ENCODE data around the gene PCED1A. TPM values are rescaled to one million over a fixed set of nuclear protein-coding genes. Genes with fewer than 3 reads are reported as not detected.

Gene PCED1A
- 46.5 and 62.7 TPM in 2 replicates for total RNA-seq (2014; rRNA removed; shearing (Covaris generic))

DNA sequence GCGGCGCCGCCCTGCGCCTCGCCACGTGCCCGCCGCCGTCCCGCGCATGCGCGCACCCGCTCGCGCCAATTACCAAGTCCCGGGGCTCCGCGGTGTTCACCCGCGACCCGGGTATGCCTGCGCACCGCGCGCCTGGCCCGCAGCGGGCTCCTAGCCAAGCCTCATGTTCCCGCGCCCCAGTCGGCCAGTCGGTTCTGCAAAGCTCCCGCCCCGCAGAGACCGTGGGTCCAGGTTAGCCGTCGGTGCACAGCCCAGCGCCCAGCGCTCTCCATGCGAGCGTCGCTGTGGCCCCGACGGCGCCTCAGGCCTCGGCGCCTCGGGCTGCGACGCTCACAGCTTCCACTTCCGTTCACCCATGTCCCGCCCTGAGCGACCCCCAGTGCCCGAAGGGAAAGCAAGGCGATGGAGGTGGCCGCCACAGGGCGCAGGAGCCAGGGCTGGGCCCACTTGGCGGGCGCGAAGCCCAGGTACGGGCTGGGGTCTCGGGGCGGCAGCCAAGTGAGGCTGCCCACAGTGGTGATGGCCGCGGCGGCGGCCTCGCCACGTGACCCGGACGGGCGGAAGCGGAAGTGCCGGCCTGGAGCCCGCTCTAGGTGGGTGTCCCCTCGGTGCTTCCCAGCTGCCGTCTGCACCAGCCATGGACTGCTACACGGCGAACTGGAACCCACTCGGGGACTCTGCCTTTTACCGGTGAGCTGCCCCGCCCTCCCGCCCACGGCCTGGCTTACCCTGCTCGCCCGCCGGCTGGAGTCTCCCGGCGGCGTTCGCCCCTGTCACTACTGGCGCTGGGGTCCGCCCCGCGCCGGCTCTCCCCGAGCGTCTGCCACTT, at the start of gene PCED1A, which contains the start of gene VPS16:
Gene PCED1A, minus strand, starts transcription at position 518 of the 829 bp plus-strand sequence. CDS start 743 bp downstream, outside the sequence.
Gene VPS16, plus strand, starts transcription at position 608 of the 829 bp plus-strand sequence. Its CDS starts 30 bp downstream, at position 638.

GRCh38 chr20:2873010-2873746, 32.7 kb upstream of the PCED1A start, which contains the start of gene PTPRA:
Gene PTPRA, plus strand, starts transcription at chr20:2873481. Its CDS starts 90,797 bp downstream, at chr20:2964278.

DNA sequence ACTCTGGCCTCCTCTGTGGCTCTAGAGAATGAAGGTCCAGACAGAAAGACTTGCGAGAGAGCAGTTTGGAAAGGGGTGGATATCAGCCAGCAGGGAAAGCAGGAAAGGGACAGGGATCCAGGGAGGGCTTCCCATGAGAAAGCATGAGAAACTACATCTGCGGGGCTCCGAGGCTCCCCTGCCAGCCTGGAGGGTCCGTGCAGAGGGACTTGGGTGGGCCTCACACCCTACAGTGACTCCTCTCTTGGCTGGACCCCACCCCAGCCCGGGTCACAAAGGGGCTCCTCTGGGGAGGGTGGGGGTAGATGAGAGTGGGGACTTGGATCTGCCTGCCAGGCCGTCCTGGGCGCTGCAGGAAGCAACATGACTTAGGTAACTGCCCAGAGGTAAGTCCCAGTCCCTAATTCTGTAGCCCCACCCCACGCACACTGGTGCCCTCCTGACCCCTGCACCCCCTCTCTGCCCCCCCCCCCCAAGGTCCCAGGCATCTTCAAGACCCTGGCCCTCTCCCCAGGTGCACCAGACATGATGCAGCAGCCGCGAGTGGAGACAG, 24.3 kb downstream of the PCED1A start, which contains the start of gene TMEM239:
Gene TMEM239, plus strand, starts transcription at position 335 of the 553 bp plus-strand sequence. Its CDS starts 191 bp downstream, at position 526.

DNA sequence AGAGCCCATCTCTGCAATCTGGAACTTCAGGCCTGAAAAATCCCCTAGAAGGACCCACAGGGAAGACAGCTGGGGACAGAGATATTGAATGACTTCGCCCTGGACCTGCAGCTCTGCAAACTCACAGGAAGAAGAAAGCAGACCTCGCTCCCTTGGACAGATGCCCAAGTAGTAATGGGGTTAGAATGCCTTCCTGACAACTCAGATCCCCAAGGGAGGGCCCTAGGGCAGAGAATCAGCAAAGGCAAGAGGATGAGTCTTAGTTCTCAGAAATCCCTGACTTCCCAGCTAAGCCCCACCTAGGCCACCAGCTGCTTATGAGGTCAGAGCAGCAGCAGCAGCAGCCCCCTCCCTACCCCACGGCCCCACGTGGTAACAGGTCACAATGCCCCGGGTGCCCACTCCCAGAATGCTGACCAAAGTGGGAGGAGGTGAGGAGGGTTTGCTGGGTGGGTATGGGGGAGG, 25.8 kb downstream of the PCED1A start, which contains the start of gene C20orf141:
Gene C20orf141, plus strand, starts transcription at position 401 of the 465 bp plus-strand sequence. CDS start 198 bp downstream, outside the sequence.

GRCh38 chr20:2800521-2801285, 39.8 kb downstream of the PCED1A start, which contains the start of gene CPXM1:
Gene CPXM1, minus strand, starts transcription at chr20:2800627. Its CDS starts 55 bp downstream, at chr20:2800572.

Other genes starting within 250 kb of the PCED1A start
- 560 and 619 TPM in 2 replicates for gene NOP56, start 188.0 kb downstream of the PCED1A start, total RNA-seq (2014; rRNA removed; shearing (Covaris generic))
- 185 and 193 TPM in 2 replicates for gene IDH3B, start 176.4 kb downstream of the PCED1A start, total RNA-seq (2014; rRNA removed; shearing (Covaris generic))
- gene EBF4, start 147.9 kb downstream of the PCED1A start, total RNA-seq (2014; rRNA removed; shearing (Covaris generic)), result 0.19 and 0.37 TPM in 2 replicates
- 0.05 TPM in 1 of 2 replicates, not detected in the other for gene CPXM1, start 40.0 kb downstream of the PCED1A start, total RNA-seq (2014; rRNA removed; shearing (Covaris generic))
- gene C20orf141, start 25.7 kb downstream of the PCED1A start, total RNA-seq (2014; rRNA removed; shearing (Covaris generic)), result 1.7 TPM in 1 of 2 replicates, not detected in the other
- gene TMEM239, start 24.3 kb downstream of the PCED1A start, total RNA-seq (2014; rRNA removed; shearing (Covaris generic)), result 0.04 and 0.42 TPM in 2 replicates
- 47.9 and 48.3 TPM in 2 replicates for gene VPS16, start 90 bp upstream of the PCED1A start, total RNA-seq (2014; rRNA removed; shearing (Covaris generic))
- 31.6 and 32.1 TPM in 2 replicates for gene PTPRA, start 32.8 kb upstream of the PCED1A start, total RNA-seq (2014; rRNA removed; shearing (Covaris generic))
- gene GNRH2, start 203.0 kb upstream of the PCED1A start, total RNA-seq (2014; rRNA removed; shearing (Covaris generic)), result 0.74 and 0.94 TPM in 2 replicates
- gene MRPS26, start 205.4 kb upstream of the PCED1A start, total RNA-seq (2014; rRNA removed; shearing (Covaris generic)), result 165 and 175 TPM in 2 replicates
- gene OXT, start 231.0 kb upstream of the PCED1A start, total RNA-seq (2014; rRNA removed; shearing (Covaris generic)), result not detected in 2 replicates
- not detected in 2 replicates for gene AVP, start 244.1 kb upstream of the PCED1A start, total RNA-seq (2014; rRNA removed; shearing (Covaris generic))